CD4-positive, alpha-beta T cell (primary cell): Measurements from ENCODE around the gene ANO10. TPM values are rescaled to one million over a fixed set of nuclear protein-coding genes. Genes with fewer than 3 reads are reported as not detected.

Source experiments
- ATAC-seq: fragments of 200-7000 bp; cut with Tn5 transposase; one replicate; pipeline ENCODE4 v1.10.0; 2022; ENCODE audit warnings: mild to moderate bottlenecking; ENCODE audit not compliant: poor library complexity
- CTCF ChIA-PET: fragments of 350-600 bp; sonication (Branson Sonifier 250); formaldehyde crosslinking; loops from one replicate; lab custom pipeline; 2021; ENCODE audit warnings: antibody characterized with exemption, inconsistent platforms; lab: Charles Lee
- POLR2A ChIA-PET: fragments of 350-600 bp; sonication (Branson Sonifier 250); formaldehyde crosslinking; loops from one replicate; lab custom pipeline; 2021; ENCODE audit warnings: antibody characterized with exemption, inconsistent platforms; lab: Charles Lee
- DNase-seq, 14 experiments: peaks; one replicate each; pipeline ENCODE4 v3.0.0-alpha.2; 2013 to 2020; ENCODE audit warnings: mixed read lengths in 2 of 14
- H3K27ac ChIP-seq, 2 donors: one replicate each; pipeline versions ENCODE4 v1.5.1 to v1.7.0; 2013; ENCODE audit warnings: low read length in 2 of 2, low read depth in 1 of 2, mild to moderate bottlenecking in 1 of 2
- H3K27me3 ChIP-seq, 2 experiments: 1 replicate in 1 of 2; 2 replicates in 1 of 2; pipeline versions ENCODE4 v1.6.1 to v1.7.0; 2013; ENCODE audit warnings: low read length in 2 of 2, control low read depth in 1 of 2, mild to moderate bottlenecking in 1 of 2, moderate library complexity in 1 of 2; ENCODE audit not compliant: insufficient read depth in 2 of 2, control insufficient read depth in 1 of 2
- H3K36me3 ChIP-seq: one replicate; pipeline ENCODE4 v1.6.1; 2013; ENCODE audit warnings: low read length, control low read depth; ENCODE audit not compliant: insufficient read depth
- H3K4me1 ChIP-seq: one replicate; pipeline ENCODE4 v1.6.1; 2013; ENCODE audit warnings: low read length, control low read depth; ENCODE audit not compliant: insufficient read depth
- H3K4me3 ChIP-seq: one replicate; pipeline ENCODE4 v1.5.1; 2013; ENCODE audit warnings: mild to moderate bottlenecking, low read length, moderate library complexity
- H3K9me3 ChIP-seq, 2 experiments: 1 replicate in 1 of 2; 2 replicates in 1 of 2; pipeline versions ENCODE4 v1.6.1 to v1.7.0; 2013; ENCODE audit warnings: low read length in 2 of 2, mild to moderate bottlenecking in 2 of 2, control low read depth in 1 of 2, moderate library complexity in 1 of 2; ENCODE audit not compliant: control insufficient read depth in 1 of 2, insufficient read depth in 1 of 2
- H3K27ac Mint-ChIP-seq: one replicate; pipeline ENCODE4 v1.8.0; 2020; ENCODE audit warnings: mixed read lengths
- H3K27me3 Mint-ChIP-seq: one replicate; pipeline ENCODE4 v1.8.0; 2021; ENCODE audit warnings: mixed read lengths
- H3K36me3 Mint-ChIP-seq: one replicate; pipeline ENCODE4 v1.8.0; 2021; ENCODE audit warnings: low read depth, mixed read lengths
- H3K4me1 Mint-ChIP-seq: one replicate; pipeline ENCODE4 v1.8.0; 2021; ENCODE audit warnings: low read depth, mixed read lengths
- H3K4me3 Mint-ChIP-seq: one replicate; pipeline ENCODE4 v1.8.0; 2020; ENCODE audit warnings: mild to moderate bottlenecking, mixed read lengths
- H3K9me3 Mint-ChIP-seq: one replicate; pipeline ENCODE4 v1.8.0; 2020; ENCODE audit warnings: mixed read lengths
- intact Hi-C, 2 experiments: fragments of 100-400 bp; cut with DNase I in 1 of 2; cut with micrococcal nuclease in 1 of 2; formaldehyde crosslinking; loops; one replicate each; pipeline versions ENCODE4 v1.15.1 to v1.9.0; 2023 to 2025; cut with DNase I, micrococcal nuclease
- total RNA-seq, 174 experiments: library from RNA in 2 of 174; stranded (reverse) in 2 of 174; gene quantifications; one replicate each; pipeline ENCODE4 v1.2.3 and lab custom pipeline; 2021 to 2026
- TF ChIP-seq, protein P1 (sequence below): fragments of 200-600 bp; IDR thresholded peaks from one replicate; pipeline ENCODE4 v1.8.0; 2022; ENCODE audit warnings: antibody characterized with exemption, mild to moderate bottlenecking

The ANO10 gene
- total RNA-seq, 2 experiments from 2014 or later, result 6.9 to 8.0 TPM

DNA sequence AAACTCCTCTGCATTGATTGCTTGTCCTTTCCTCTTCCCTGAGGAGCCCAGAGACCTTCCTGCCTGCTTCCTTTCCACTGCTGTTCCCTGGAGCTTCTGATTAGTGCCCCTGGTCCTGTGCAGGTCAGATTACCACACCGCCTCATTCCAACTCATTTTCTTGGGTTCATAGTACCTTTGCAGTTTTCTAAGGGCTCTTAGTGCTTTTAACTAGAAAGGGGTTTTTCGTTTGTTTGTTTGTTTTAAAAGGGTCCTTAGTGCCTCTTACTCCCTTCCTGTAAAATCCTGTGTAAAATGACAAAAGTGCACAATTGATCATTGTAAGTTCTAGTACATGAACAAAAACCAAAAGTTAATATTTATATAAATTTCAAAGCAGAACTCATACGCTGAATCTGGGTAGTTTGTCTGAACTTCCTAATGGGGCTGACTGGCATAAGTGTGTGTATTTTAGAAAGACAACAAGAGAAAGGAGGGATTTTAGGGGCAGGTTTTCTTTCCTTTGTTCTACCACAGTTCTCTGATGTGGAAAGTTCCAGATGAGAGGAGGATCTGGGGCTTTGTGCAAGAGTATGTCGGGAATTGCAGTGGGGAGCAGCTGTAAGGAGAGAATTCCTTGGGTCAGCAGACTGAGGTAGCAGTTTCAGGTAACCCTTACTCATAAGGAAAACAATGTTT is 304.9 kb downstream of the ANO10 start:
- H3K9me3 Mint-ChIP-seq, result no peaks in the 10 kb centered on the region
- H3K9me3 ChIP-seq, result no peaks in the 10 kb centered on the region
- peaks cover 38% of the 10 kb centered on the region for H3K4me1 ChIP-seq
- peaks cover 90% of the 10 kb centered on the region for H3K36me3 Mint-ChIP-seq
- H3K27ac ChIP-seq, result no peak overlapping the region
- DNase-seq (no peak), ATAC-seq (no peak)
- POLR2A ChIA-PET, result interaction anchor here (0.6 to 1.4 kb wide), 3 partner anchors 9 to 20 kb away, joined by 3 to 11 read pairs (median 4); no protein-coding TSS in a partner anchor
- TF ChIP-seq, protein P1, sequence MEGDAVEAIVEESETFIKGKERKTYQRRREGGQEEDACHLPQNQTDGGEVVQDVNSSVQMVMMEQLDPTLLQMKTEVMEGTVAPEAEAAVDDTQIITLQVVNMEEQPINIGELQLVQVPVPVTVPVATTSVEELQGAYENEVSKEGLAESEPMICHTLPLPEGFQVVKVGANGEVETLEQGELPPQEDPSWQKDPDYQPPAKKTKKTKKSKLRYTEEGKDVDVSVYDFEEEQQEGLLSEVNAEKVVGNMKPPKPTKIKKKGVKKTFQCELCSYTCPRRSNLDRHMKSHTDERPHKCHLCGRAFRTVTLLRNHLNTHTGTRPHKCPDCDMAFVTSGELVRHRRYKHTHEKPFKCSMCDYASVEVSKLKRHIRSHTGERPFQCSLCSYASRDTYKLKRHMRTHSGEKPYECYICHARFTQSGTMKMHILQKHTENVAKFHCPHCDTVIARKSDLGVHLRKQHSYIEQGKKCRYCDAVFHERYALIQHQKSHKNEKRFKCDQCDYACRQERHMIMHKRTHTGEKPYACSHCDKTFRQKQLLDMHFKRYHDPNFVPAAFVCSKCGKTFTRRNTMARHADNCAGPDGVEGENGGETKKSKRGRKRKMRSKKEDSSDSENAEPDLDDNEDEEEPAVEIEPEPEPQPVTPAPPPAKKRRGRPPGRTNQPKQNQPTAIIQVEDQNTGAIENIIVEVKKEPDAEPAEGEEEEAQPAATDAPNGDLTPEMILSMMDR, result no peak
- no peaks in the 10 kb centered on the region for H3K27me3 ChIP-seq
- H3K4me3 Mint-ChIP-seq, result peak overlapping the region; percentile 79
- peaks cover 96% of the 10 kb centered on the region for H3K4me1 Mint-ChIP-seq
- H3K27ac Mint-ChIP-seq, result peak overlapping the region; percentile 57
- intact Hi-C loops, result no loop called here
- CTCF ChIA-PET, result interaction anchor here (1.0 kb wide), 1 partner anchor 61 kb away, joined by 4 read pairs; no protein-coding TSS in a partner anchor
- peaks cover 42% of the 10 kb centered on the region for H3K36me3 ChIP-seq
- no peak overlapping the region for H3K4me3 ChIP-seq
- no peaks in the 10 kb centered on the region for H3K27me3 Mint-ChIP-seq

Other genes starting within 250 kb of the ANO10 start
- 1 to 10 TPM; 6.4 to 9.3 TPM for gene ABHD5, start 68.9 kb upstream of the ANO10 start, total RNA-seq